Activated CD4-positive, alpha-beta T cell treated with anti-CD3 and anti-CD28 coated beads for 36 hours (primary cell): ENCODE measurements around the gene ELP4. TPM values are rescaled to one million over a fixed set of nuclear protein-coding genes. Genes with fewer than 3 reads are reported as not detected.

Experiments used
- ATAC-seq: fragments of 200-7000 bp; cut with Tn5 transposase; one replicate; pipeline ENCODE4 v1.10.0; 2021; ENCODE audit warnings: mild to moderate bottlenecking, moderate library complexity
- CTCF ChIA-PET: fragments of 350-600 bp; sonication (Branson Sonifier 250); formaldehyde crosslinking; loops from one replicate; lab custom pipeline; 2021; ENCODE audit warnings: antibody characterized with exemption; lab: Charles Lee
- POLR2A ChIA-PET: fragments of 350-600 bp; sonication (Branson Sonifier 250); formaldehyde crosslinking; loops from one replicate; lab custom pipeline; 2021; ENCODE audit warnings: antibody characterized with exemption, inconsistent platforms; lab: Charles Lee
- DNase-seq: peaks from one replicate; pipeline ENCODE4 v3.0.0-alpha.2; 2020
- H3K27ac Mint-ChIP-seq: one replicate; pipeline ENCODE4 v1.8.0; 2021; ENCODE audit warnings: mixed read lengths
- H3K27me3 Mint-ChIP-seq: one replicate; pipeline ENCODE4 v1.8.0; 2021; ENCODE audit warnings: mixed read lengths
- H3K36me3 Mint-ChIP-seq: one replicate; pipeline ENCODE4 v1.8.0; 2021; ENCODE audit warnings: low read depth, mixed read lengths
- H3K4me1 Mint-ChIP-seq: one replicate; pipeline ENCODE4 v1.8.0; 2021; ENCODE audit warnings: mixed read lengths
- H3K4me3 Mint-ChIP-seq: one replicate; pipeline ENCODE4 v1.8.0; 2021; ENCODE audit warnings: mild to moderate bottlenecking, moderate library complexity, mixed read lengths
- H3K9me3 Mint-ChIP-seq: one replicate; pipeline ENCODE4 v1.8.0; 2021; ENCODE audit warnings: low read depth, mixed read lengths
- intact Hi-C, 2 experiments: fragments of 100-400 bp; cut with DNase I in 1 of 2; cut with micrococcal nuclease in 1 of 2; formaldehyde crosslinking; loops; one replicate each; pipeline versions ENCODE4 v1.14.2 to v1.15.1; 2022 to 2024; cut with DNase I, micrococcal nuclease
- total RNA-seq, 2 experiments: library from RNA; stranded (reverse); gene quantifications; one replicate each; pipeline ENCODE4 v1.2.3, GENCODE V29; 2021

The ELP4 gene
- total RNA-seq, 2 experiments from 2014 or later = 21.9 to 30.9 TPM

GRCh38 chr11:31761636-31762035 is 252.1 kb downstream of the ELP4 start:
- DNase-seq (no peak), ATAC-seq (no peak)
- intact Hi-C loops = no loop called here
- CTCF ChIA-PET = no interaction called here
- H3K4me1 Mint-ChIP-seq = no peaks in the 10 kb centered on the region
- no peaks in the 10 kb centered on the region for H3K9me3 Mint-ChIP-seq
- POLR2A ChIA-PET = no interaction called here
- H3K27ac Mint-ChIP-seq = no peak overlapping the region
- no peak overlapping the region for H3K4me3 Mint-ChIP-seq
- H3K36me3 Mint-ChIP-seq = no peaks in the 10 kb centered on the region
- no peaks in the 10 kb centered on the region for H3K27me3 Mint-ChIP-seq

- DNase-seq = no peak
- Mint-ChIP-seq H3K27ac (no peak overlapping the region), H3K4me3 (no peak overlapping the region), H3K36me3 (no peaks in the 10 kb centered on the region), H3K27me3 (no peaks in the 10 kb centered on the region), H3K9me3 (no peaks in the 10 kb centered on the region), H3K4me1 (no peaks in the 10 kb centered on the region)
- CTCF ChIA-PET = interaction anchor here (0.8 to 1.4 kb wide), 3 partner anchors 9 to 111 kb away, joined by 3 read pairs; no protein-coding TSS in a partner anchor
- POLR2A ChIA-PET = no interaction called here
- intact Hi-C loops = no loop called here
- ATAC-seq = no peak
These were observed 253.7 kb downstream of the ELP4 start for GRCh38 chr11:31763296-31763695.

GRCh38 chr11:31764261-31764660 is 254.7 kb downstream of the ELP4 start:
- Mint-ChIP-seq H3K36me3 (no peaks in the 10 kb centered on the region), H3K27ac (no peak overlapping the region), H3K9me3 (no peaks in the 10 kb centered on the region), H3K4me1 (no peaks in the 10 kb centered on the region), H3K4me3 (no peak overlapping the region), H3K27me3 (no peaks in the 10 kb centered on the region)
- POLR2A ChIA-PET = no interaction called here
- ATAC-seq (no peak), DNase-seq (no peak)
- CTCF ChIA-PET = interaction anchor here (0.9 kb wide), 1 partner anchor 110 kb away, joined by 3 read pairs; no protein-coding TSS in a partner anchor
- intact Hi-C loops = no loop called here

GRCh38 chr11:31764766-31765165 is 255.2 kb downstream of the ELP4 start:
- H3K4me3 Mint-ChIP-seq = no peak overlapping the region
- H3K36me3 Mint-ChIP-seq = no peaks in the 10 kb centered on the region
- no peaks in the 10 kb centered on the region for H3K4me1 Mint-ChIP-seq
- no peak for ATAC-seq
- H3K27me3 Mint-ChIP-seq = no peaks in the 10 kb centered on the region
- ChIA-PET CTCF (no interaction called here), POLR2A (no interaction called here)
- no peaks in the 10 kb centered on the region for H3K9me3 Mint-ChIP-seq
- DNase-seq = no peak
- H3K27ac Mint-ChIP-seq = no peak overlapping the region
- intact Hi-C loops = no loop called here

- no peak overlapping the region for H3K4me3 Mint-ChIP-seq
- H3K27me3 Mint-ChIP-seq = no peaks in the 10 kb centered on the region
- no peak overlapping the region for H3K27ac Mint-ChIP-seq
- POLR2A ChIA-PET = no interaction called here
- ATAC-seq = no peak
- CTCF ChIA-PET = no interaction called here
- H3K9me3 Mint-ChIP-seq = no peaks in the 10 kb centered on the region
- peaks cover 3% of the 10 kb centered on the region for H3K36me3 Mint-ChIP-seq
- no peaks in the 10 kb centered on the region for H3K4me1 Mint-ChIP-seq
- no peak for DNase-seq
- intact Hi-C loops = no loop called here
These were observed 257.5 kb downstream of the ELP4 start for GRCh38 chr11:31767066-31767465.

- ChIA-PET CTCF (no interaction called here), POLR2A (no interaction called here)
- intact Hi-C loops = no loop called here
- Mint-ChIP-seq H3K36me3 (peaks cover 6% of the 10 kb centered on the region), H3K4me3 (no peak overlapping the region), H3K4me1 (no peaks in the 10 kb centered on the region), H3K27me3 (no peaks in the 10 kb centered on the region), H3K27ac (no peak overlapping the region), H3K9me3 (no peaks in the 10 kb centered on the region)
- DNase-seq (no peak), ATAC-seq (no peak)
These were observed 258.1 kb downstream of the ELP4 start for GRCh38 chr11:31767685-31768084.

GRCh38 chr11:31768749-31769640 is 259.4 kb downstream of the ELP4 start:
- Mint-ChIP-seq H3K27ac (no peak overlapping the region), H3K27me3 (no peaks in the 10 kb centered on the region), H3K4me3 (no peak overlapping the region), H3K36me3 (peaks cover 6% of the 10 kb centered on the region), H3K4me1 (no peaks in the 10 kb centered on the region), H3K9me3 (no peaks in the 10 kb centered on the region)
- intact Hi-C loops = no loop called here
- no peak for ATAC-seq
- CTCF ChIA-PET = no interaction called here
- POLR2A ChIA-PET = no interaction called here
- no peak for DNase-seq

- Mint-ChIP-seq H3K4me1 (no peaks in the 10 kb centered on the region), H3K4me3 (no peak overlapping the region), H3K36me3 (peaks cover 6% of the 10 kb centered on the region), H3K9me3 (no peaks in the 10 kb centered on the region), H3K27me3 (no peaks in the 10 kb centered on the region), H3K27ac (no peak overlapping the region)
- POLR2A ChIA-PET = no interaction called here
- DNase-seq = no peak
- intact Hi-C loops = no loop called here
- CTCF ChIA-PET = no interaction called here
- ATAC-seq = no peak
These were observed 260.6 kb downstream of the ELP4 start for GRCh38 chr11:31770011-31770700.

DNA sequence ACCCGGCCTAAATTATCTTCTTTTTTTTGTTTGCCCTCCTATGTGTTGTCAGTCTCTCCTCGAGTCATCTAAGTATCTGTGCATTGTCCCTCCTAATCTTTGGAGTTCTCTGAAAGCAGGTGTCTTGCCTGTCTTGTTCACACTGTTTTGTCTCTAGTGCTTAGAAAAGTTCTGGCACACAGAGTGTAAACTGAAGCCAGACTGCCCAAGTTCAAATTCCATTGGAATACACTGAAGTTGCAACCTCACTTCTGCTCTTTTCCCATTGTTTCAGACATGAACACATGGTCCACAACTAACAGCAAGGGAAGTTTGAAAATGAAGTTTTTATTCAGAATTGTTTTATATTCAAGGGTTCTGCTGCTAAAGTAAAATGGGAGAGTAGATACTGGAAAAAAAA is 262.8 kb downstream of the ELP4 start:
- CTCF ChIA-PET = no interaction called here
- intact Hi-C loops = no loop called here
- H3K36me3 Mint-ChIP-seq = peaks cover 6% of the 10 kb centered on the region
- H3K4me3 Mint-ChIP-seq = no peak overlapping the region
- DNase-seq = no peak
- no peak for ATAC-seq
- H3K27me3 Mint-ChIP-seq = no peaks in the 10 kb centered on the region
- H3K4me1 Mint-ChIP-seq = no peaks in the 10 kb centered on the region
- H3K27ac Mint-ChIP-seq = no peak overlapping the region
- POLR2A ChIA-PET = no interaction called here
- no peaks in the 10 kb centered on the region for H3K9me3 Mint-ChIP-seq

GRCh38 chr11:31779374-31779791 is 269.8 kb downstream of the ELP4 start:
- ChIA-PET CTCF (no interaction called here), POLR2A (no interaction called here)
- intact Hi-C loops = no loop called here
- Mint-ChIP-seq H3K9me3 (no peaks in the 10 kb centered on the region), H3K36me3 (peaks cover 4% of the 10 kb centered on the region), H3K4me1 (no peaks in the 10 kb centered on the region), H3K4me3 (no peak overlapping the region), H3K27me3 (no peaks in the 10 kb centered on the region), H3K27ac (no peak overlapping the region)
- no peak for DNase-seq
- no peak for ATAC-seq

GRCh38 chr11:31780078-31780477 is 270.5 kb downstream of the ELP4 start:
- ChIA-PET CTCF (interaction anchor here (0.9 kb wide), 1 partner anchor 52 kb away, joined by 4 read pairs; no protein-coding TSS in a partner anchor), POLR2A (no interaction called here)
- H3K36me3 Mint-ChIP-seq = peaks cover 4% of the 10 kb centered on the region
- intact Hi-C loops = no loop called here
- H3K27ac Mint-ChIP-seq = no peak overlapping the region
- no peak for ATAC-seq
- DNase-seq = no peak
- H3K4me1 Mint-ChIP-seq = no peaks in the 10 kb centered on the region
- no peaks in the 10 kb centered on the region for H3K27me3 Mint-ChIP-seq
- no peaks in the 10 kb centered on the region for H3K9me3 Mint-ChIP-seq
- no peak overlapping the region for H3K4me3 Mint-ChIP-seq
